Panc1 (cell line): ENCODE results near the gene CNR2. TPM values are rescaled to one million over a fixed set of nuclear protein-coding genes. Genes with fewer than 3 reads are reported as not detected.
"Not testable (repeated sequence)": the region's sequence is repeated elsewhere in the genome, so short reads cannot be mapped to it uniquely, and the experiment has no call there.

Source experiments
- ATAC-seq: fragments of 200-7000 bp; cut with Tn5 transposase; 2 replicates; pipeline ENCODE4 v1.9.1; 2020; ENCODE audit warnings: mild to moderate bottlenecking, moderate library complexity
- BruUV-seq: library from RNA; stranded (reverse); fragments of 400-500 nt; replicated peaks from 2 replicates; lab custom pipeline; 2021; lab: Mats Ljungman, UMichigan
- CTCF ChIA-PET: fragments of 300-600 bp; sonication (Branson Sonifier 250); formaldehyde crosslinking; loops from one replicate; lab custom pipeline; 2022; ENCODE audit warnings: antibody characterized with exemption; lab: Charles Lee
- POLR2A ChIA-PET: fragments of 300-600 bp; sonication (Branson Sonifier 250); formaldehyde crosslinking; loops from one replicate; lab custom pipeline; 2022; ENCODE audit warnings: antibody characterized with exemption; lab: Charles Lee
- DNase-seq: peaks from one replicate; pipeline ENCODE4 v3.0.0-alpha.2; 2010; ENCODE audit warnings: low read depth, low spot score
- H3K27ac ChIP-seq: 2 replicates; pipeline ENCODE4 v1.5.1; 2011; ENCODE audit warnings: mild to moderate bottlenecking, low read length, inconsistent platforms
- H3K27me3 ChIP-seq: fragments of 200-500 bp; sonication (Bioruptor generic); 2 replicates; pipeline ENCODE4 v1.6.0; 2014; ENCODE audit warnings: low read length, inconsistent platforms; ENCODE audit not compliant: control insufficient read depth, insufficient read depth
- H3K36me3 ChIP-seq: fragments of 200-500 bp; sonication (Bioruptor generic); 2 replicates; pipeline ENCODE4 v1.5.1; 2014; ENCODE audit warnings: inconsistent platforms, mild to moderate bottlenecking, low read length, moderate library complexity; ENCODE audit not compliant: control insufficient read depth, insufficient read depth
- H3K4me1 ChIP-seq: 2 replicates; pipeline ENCODE4 v1.5.1; 2011; ENCODE audit warnings: inconsistent platforms, mild to moderate bottlenecking, low read length, moderate library complexity; ENCODE audit not compliant: control insufficient read depth, insufficient read depth
- H3K4me3 ChIP-seq, 2 experiments: 2 replicates each; pipeline ENCODE4 v1.5.1; 2011 to 2012; ENCODE audit warnings: low read depth in 2 of 2, low read length in 2 of 2, mild to moderate bottlenecking in 2 of 2, inconsistent platforms in 1 of 2, moderate library complexity in 1 of 2
- H3K9me3 ChIP-seq: fragments of 200-500 bp; sonication (Bioruptor generic); 2 replicates; pipeline ENCODE4 v1.5.1; 2014; ENCODE audit warnings: low read depth, mild to moderate bottlenecking, inconsistent platforms, low read length, moderate library complexity; ENCODE audit not compliant: control insufficient read depth, insufficient read depth
- CTCF ChIP-seq: fragments of 450-650 bp; IDR thresholded peaks from 2 replicates; pipeline ENCODE4 v1.5.1; 2017; ENCODE audit warnings: mild to moderate bottlenecking
- POLR2AphosphoS5 ChIP-seq: IDR thresholded peaks from 2 replicates; pipeline ENCODE4 v1.6.1; 2012; ENCODE audit warnings: mild to moderate bottlenecking, low read depth, low read length, moderate library complexity
- REST ChIP-seq, 2 experiments: IDR thresholded peaks; 2 replicates each; pipeline ENCODE4 v1.6.1; 2011 to 2012; ENCODE audit warnings: low read depth in 2 of 2, control low read depth in 1 of 2, low read length in 1 of 2, mild to moderate bottlenecking in 1 of 2, moderate library complexity in 1 of 2; ENCODE audit not compliant: insufficient read depth in 1 of 2
- SIN3A ChIP-seq: IDR thresholded peaks from 2 replicates; pipeline ENCODE4 v1.6.1; 2012; ENCODE audit warnings: low read depth, mild to moderate bottlenecking, low read length, moderate library complexity, borderline replicate concordance; ENCODE audit not compliant: insufficient read depth
- TCF7L2 ChIP-seq: IDR thresholded peaks from 2 replicates; pipeline ENCODE4 v1.6.1; 2011; ENCODE audit warnings: mild to moderate bottlenecking, low read depth, low read length, inconsistent platforms
- in situ Hi-C: cut with HindIII; loops from 2 replicates; pipeline ENCODE4 v1.10.0; 2016; ENCODE audit warnings: low sequenced_read_pairs, low pct_unique_long_range_greater_than_20kb
- intact Hi-C: fragments of 100-400 bp; cut with micrococcal nuclease; formaldehyde crosslinking; loops from one replicate; pipeline ENCODE4 v1.10.0; 2022; ENCODE audit not compliant: unreplicated experiment
- total RNA-seq: library from RNA; stranded (reverse); gene quantifications from one replicate; pipeline ENCODE4 v1.2.1, GENCODE V29; 2021; ENCODE audit not compliant: unreplicated experiment

The CNR2 gene
- total RNA-seq, 1 experiment from 2014 or later = not detected

GRCh38 chr1:23847482-23848095 is 65.6 kb downstream of the CNR2 start:
- H3K36me3 ChIP-seq, H3K27me3 ChIP-seq, H3K9me3 ChIP-seq, H3K4me3 ChIP-seq, BruUV-seq, ATAC-seq, H3K4me1 ChIP-seq, in situ Hi-C loops, CTCF ChIA-PET, DNase-seq, intact Hi-C loops, H3K27ac ChIP-seq: not testable (repeated sequence)
- POLR2A ChIA-PET = interaction anchor here (0.6 kb wide), 1 partner anchor 14 kb away, joined by 3 read pairs; no protein-coding TSS in a partner anchor

- TF ChIP-seq CTCF (no peak), SIN3A (no peak), TCF7L2 (no peak), POLR2AphosphoS5 (no peak), REST (IDR thresholded peaks at IDR 0.05; ENCODE audit: insufficient read depth in 1 of 2, low read depth in 2 of 2, low read length in 1 of 2) (no peak)
- Histone ChIP-seq H3K4me1 (no peaks in the 10 kb centered on the region), H3K4me3 (no peak overlapping the region), H3K27ac (no peak overlapping the region), H3K27me3 (no peaks in the 10 kb centered on the region), H3K9me3 (no peaks in the 10 kb centered on the region), H3K36me3 (no peaks in the 10 kb centered on the region)
- BruUV-seq = TSS peak; percentile 80
- DNase-seq (no peak), ATAC-seq (no peak)
- ChIA-PET CTCF (no interaction called here), POLR2A (no interaction called here)
- intact Hi-C loops = no loop called here
- in situ Hi-C loops = no loop called here
Measured at GRCh38 chr1:23845163-23845562, 68.0 kb downstream of the CNR2 start.

- no peak for TF ChIP-seq CTCF
- TF ChIP-seq REST (IDR thresholded peaks at IDR 0.05; ENCODE audit: insufficient read depth in 1 of 2, low read depth in 2 of 2, low read length in 1 of 2) = no peak
- no peak for TF ChIP-seq SIN3A
- TF ChIP-seq POLR2AphosphoS5 = no peak
- TF ChIP-seq TCF7L2 = no peak
- BruUV-seq = no TSS peak
- Histone ChIP-seq H3K9me3 (no peaks in the 10 kb centered on the region), H3K27me3 (no peaks in the 10 kb centered on the region), H3K36me3 (no peaks in the 10 kb centered on the region), H3K4me1 (no peaks in the 10 kb centered on the region), H3K27ac (no peak overlapping the region), H3K4me3 (no peak overlapping the region)
- in situ Hi-C loops = no loop called here
- DNase-seq (no peak), ATAC-seq (no peak)
- ChIA-PET CTCF (no interaction called here), POLR2A (no interaction called here)
- intact Hi-C loops = no loop called here
Measured at GRCh38 chr1:23843644-23844043, 69.5 kb downstream of the CNR2 start.
